ENCODE measurements around the gene POLR1A.

The POLR1A gene

DNA sequence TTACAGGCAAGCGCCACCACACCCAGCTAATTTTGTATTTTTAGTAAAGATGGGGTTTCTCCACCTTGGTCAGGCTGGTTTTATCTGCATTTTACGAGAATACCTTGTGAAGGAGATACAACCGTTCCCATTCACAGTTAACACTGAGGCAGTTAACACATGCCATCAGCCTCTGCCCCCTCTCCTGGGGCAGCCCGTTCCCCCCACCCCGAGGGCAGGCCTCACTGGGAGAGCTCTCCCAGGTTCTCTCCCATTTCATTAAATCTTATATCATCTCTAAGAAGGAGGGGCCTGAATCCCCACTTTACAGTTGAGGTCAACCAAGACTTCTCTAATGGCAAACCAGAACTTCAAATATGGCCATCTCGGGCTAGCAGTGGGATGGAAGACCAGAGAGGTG lies 121.9 kb downstream of the POLR1A start:
- Histone ChIP-seq H3K27me3 (replicated peaks; ENCODE audit: control insufficient read depth, insufficient read depth, low read length, poor library complexity, severe bottlenecking) (no peaks in the 10 kb centered on the region), H3K4me3 (ENCODE audit: insufficient read depth, low read depth, low read length, poor library complexity, severe bottlenecking) (no peak overlapping the region), H3K9me3 (ENCODE audit: control insufficient read depth, low read length) (no peaks in the 10 kb centered on the region), H3K36me3 (ENCODE audit: control insufficient read depth, insufficient read depth, low read length) (no peaks in the 10 kb centered on the region), H3K27ac (ENCODE audit: insufficient read depth, low read length, poor library complexity, severe bottlenecking) (no peak overlapping the region), H3K4me1 (ENCODE audit: control insufficient read depth, insufficient read depth, low read length, poor library complexity, severe bottlenecking) (no peaks in the 10 kb centered on the region)
- DNase-seq: no peak

DNA sequence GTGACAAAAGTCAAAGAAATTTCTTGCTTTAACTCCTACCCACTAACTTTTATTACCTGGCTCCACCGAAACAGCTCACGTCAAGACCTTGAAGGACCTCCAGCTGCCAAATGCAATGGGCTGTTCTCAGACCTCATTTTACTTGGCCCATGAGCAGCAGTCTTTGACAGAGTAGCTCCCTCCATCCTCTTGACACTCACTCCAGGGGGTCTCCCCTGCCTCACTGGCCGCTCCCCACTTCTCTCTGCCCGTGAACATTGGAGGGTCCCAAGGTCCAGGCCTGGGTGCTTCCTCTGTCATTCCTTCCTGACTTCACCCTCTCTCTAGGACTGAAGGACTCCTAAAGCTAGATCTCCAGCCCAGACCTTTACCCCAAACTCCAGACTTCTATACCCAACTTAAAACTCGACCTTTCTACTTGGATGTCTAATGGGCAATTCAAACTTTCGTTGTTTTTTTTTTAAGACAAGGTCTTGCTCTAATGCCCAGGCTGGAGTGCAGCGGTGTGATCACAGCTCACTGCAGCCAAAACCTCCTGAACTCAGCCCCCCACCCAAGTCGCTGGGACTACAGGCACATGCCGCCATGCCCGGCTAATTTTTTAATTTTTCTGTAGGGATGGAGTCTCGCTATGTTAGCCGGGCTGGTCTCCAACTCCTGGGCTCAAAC lies 124.0 kb downstream of the POLR1A start:
- Histone ChIP-seq H3K4me3 (ENCODE audit: insufficient read depth, low read depth, low read length, poor library complexity, severe bottlenecking) (no peak overlapping the region), H3K9me3 (ENCODE audit: control insufficient read depth, low read length) (no peaks in the 10 kb centered on the region), H3K36me3 (ENCODE audit: control insufficient read depth, insufficient read depth, low read length) (no peaks in the 10 kb centered on the region), H3K27me3 (replicated peaks; ENCODE audit: control insufficient read depth, insufficient read depth, low read length, poor library complexity, severe bottlenecking) (no peaks in the 10 kb centered on the region), H3K27ac (ENCODE audit: insufficient read depth, low read length, poor library complexity, severe bottlenecking) (no peak overlapping the region), H3K4me1 (ENCODE audit: control insufficient read depth, insufficient read depth, low read length, poor library complexity, severe bottlenecking) (no peaks in the 10 kb centered on the region)
- DNase-seq: no peak

DNA sequence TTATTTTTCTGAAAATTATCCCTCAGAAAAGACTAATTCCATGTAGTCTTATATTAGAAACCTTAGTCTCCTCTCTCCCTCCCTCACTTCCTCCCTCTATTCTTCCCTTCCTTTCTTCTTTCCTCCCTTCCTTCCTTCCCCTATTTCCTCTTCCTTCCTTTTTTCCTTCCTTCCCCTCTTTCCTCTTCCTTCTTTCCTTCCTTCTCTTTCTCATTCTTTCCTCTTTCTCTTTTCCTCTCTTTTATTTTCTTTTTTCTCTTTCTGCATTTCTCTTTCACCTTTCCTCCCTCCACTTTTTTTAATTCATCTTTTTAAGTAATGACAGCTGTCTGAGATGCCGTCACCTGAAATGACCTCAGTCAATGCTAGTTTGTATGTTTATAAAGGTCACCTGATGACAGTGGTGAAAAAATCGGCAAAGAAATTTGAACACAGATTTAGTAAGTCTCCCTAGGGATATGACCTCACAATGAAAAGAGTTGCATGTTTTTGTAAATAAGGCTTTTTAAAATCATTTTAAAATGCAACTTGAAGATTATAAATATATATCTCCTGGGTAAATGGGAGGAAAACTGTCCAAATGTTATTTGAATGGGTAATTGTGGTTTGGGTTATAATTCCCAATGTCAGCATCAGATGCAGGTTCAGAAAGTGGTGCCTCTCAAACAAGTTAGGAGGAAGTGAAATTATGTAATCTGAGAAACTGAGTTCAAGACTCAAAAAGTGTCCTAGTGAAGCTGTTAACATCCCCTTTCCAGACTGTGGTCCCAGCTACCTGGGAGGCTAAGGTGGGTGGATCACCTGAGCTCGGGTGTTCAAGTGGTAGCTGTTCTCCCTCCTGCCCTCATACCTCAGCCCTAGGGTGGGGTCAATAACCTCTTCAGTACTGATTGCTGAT lies 126.6 kb downstream of the POLR1A start:
- Histone ChIP-seq H3K27ac (ENCODE audit: insufficient read depth, low read length, poor library complexity, severe bottlenecking) (no peak overlapping the region), H3K27me3 (replicated peaks; ENCODE audit: control insufficient read depth, insufficient read depth, low read length, poor library complexity, severe bottlenecking) (no peaks in the 10 kb centered on the region), H3K4me3 (ENCODE audit: insufficient read depth, low read depth, low read length, poor library complexity, severe bottlenecking) (no peak overlapping the region), H3K9me3 (ENCODE audit: control insufficient read depth, low read length) (no peaks in the 10 kb centered on the region), H3K36me3 (ENCODE audit: control insufficient read depth, insufficient read depth, low read length) (no peaks in the 10 kb centered on the region), H3K4me1 (ENCODE audit: control insufficient read depth, insufficient read depth, low read length, poor library complexity, severe bottlenecking) (no peaks in the 10 kb centered on the region)
- DNase-seq: no peak

DNA sequence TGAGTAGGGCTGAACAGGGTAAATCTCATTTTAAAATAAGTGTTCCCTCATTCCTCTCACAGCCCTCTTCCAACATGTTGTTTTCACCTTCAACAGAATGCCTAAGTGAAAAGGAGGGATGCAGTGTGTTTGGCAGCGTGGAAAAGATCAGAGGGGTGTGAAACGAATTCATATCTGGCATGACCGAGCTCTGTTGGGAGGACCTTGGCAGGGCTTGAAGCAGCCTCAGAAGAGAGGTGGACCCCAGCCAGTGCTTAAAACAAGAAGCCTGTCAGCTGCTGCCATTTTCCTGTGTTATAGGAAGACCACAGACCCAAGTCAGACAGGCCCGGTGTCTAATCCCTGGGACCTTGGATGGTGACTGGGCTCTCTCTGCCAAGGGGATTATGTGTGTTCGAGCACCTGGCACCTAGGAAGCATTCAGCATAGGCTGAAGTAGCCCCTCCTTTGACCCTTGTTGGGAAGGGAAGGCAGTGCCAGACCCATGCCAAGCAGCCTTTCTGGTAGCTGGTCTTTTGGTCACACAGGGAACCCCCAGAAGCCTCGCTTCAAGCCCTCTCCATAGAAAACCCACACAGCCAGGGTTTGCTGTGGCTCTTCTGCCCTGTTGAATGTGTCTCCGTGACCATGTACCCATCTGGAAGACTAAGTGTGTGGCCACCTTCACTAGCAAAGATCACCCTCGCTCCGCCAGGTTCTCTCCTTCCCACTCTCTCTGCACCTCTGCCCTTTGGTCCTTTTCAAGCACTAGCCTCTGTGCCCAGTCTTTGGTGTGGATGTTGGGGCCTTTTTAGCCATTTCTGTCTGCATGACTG lies 129.4 kb downstream of the POLR1A start:
- Histone ChIP-seq H3K27ac (ENCODE audit: insufficient read depth, low read length, poor library complexity, severe bottlenecking) (no peak overlapping the region), H3K36me3 (ENCODE audit: control insufficient read depth, insufficient read depth, low read length) (no peaks in the 10 kb centered on the region), H3K27me3 (replicated peaks; ENCODE audit: control insufficient read depth, insufficient read depth, low read length, poor library complexity, severe bottlenecking) (no peaks in the 10 kb centered on the region), H3K4me1 (ENCODE audit: control insufficient read depth, insufficient read depth, low read length, poor library complexity, severe bottlenecking) (no peaks in the 10 kb centered on the region), H3K9me3 (ENCODE audit: control insufficient read depth, low read length) (no peaks in the 10 kb centered on the region), H3K4me3 (ENCODE audit: insufficient read depth, low read depth, low read length, poor library complexity, severe bottlenecking) (no peak overlapping the region)
- DNase-seq: no peak

DNA sequence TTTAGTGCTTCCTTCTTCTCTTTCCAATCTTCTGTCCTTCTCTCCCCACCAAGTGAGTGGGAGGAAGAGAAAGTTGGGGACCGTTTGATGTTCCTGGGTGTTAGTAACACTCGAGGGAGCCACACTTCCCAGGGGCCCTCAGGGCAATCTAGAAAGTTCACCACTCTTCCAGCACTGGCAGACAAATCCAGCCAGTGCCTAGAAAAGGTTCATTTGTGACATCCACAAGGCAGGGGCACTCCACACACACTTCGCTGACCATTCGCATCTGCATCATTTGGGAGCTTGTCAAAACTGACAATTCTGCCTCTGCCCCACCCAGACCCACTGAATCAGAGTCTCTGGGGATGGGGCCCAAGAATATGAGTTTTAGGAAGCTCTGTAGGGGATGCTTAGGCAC lies 130.1 kb downstream of the POLR1A start:
- DNase-seq: no peak
- no peaks in the 10 kb centered on the region for H3K4me1 ChIP-seq (ENCODE audit: control insufficient read depth, insufficient read depth, low read length, poor library complexity, severe bottlenecking)
- H3K27ac ChIP-seq (ENCODE audit: insufficient read depth, low read length, poor library complexity, severe bottlenecking): no peak overlapping the region
- no peaks in the 10 kb centered on the region for H3K36me3 ChIP-seq (ENCODE audit: control insufficient read depth, insufficient read depth, low read length)
- no peaks in the 10 kb centered on the region for H3K27me3 ChIP-seq (replicated peaks; ENCODE audit: control insufficient read depth, insufficient read depth, low read length, poor library complexity, severe bottlenecking)
- H3K9me3 ChIP-seq (ENCODE audit: control insufficient read depth, low read length): no peaks in the 10 kb centered on the region
- H3K4me3 ChIP-seq (ENCODE audit: insufficient read depth, low read depth, low read length, poor library complexity, severe bottlenecking): no peak overlapping the region

DNA sequence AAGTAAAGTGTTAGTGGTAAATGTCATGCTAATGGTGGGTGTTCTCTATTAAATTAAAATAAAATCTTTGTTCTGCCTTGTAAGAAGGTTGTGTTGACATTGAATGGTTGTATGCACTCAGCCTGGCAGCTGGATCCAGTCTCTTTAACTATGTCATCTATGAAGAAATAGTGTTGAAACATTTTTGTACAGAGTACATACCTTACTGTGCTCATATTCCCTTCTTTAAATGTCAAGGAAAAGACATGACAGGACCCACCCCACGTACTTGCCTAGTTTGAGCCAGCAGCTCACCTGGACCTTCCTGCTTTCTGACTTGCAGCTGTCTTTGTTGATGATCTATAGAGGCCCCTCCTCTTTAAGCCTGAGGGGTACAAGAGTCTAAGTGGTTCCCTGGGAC lies 131.3 kb downstream of the POLR1A start:
- Histone ChIP-seq H3K4me3 (ENCODE audit: insufficient read depth, low read depth, low read length, poor library complexity, severe bottlenecking) (no peak overlapping the region), H3K36me3 (ENCODE audit: control insufficient read depth, insufficient read depth, low read length) (no peaks in the 10 kb centered on the region), H3K27me3 (replicated peaks; ENCODE audit: control insufficient read depth, insufficient read depth, low read length, poor library complexity, severe bottlenecking) (no peaks in the 10 kb centered on the region), H3K4me1 (ENCODE audit: control insufficient read depth, insufficient read depth, low read length, poor library complexity, severe bottlenecking) (no peaks in the 10 kb centered on the region), H3K27ac (ENCODE audit: insufficient read depth, low read length, poor library complexity, severe bottlenecking) (no peak overlapping the region), H3K9me3 (ENCODE audit: control insufficient read depth, low read length) (no peaks in the 10 kb centered on the region)
- DNase-seq: no peak

DNA sequence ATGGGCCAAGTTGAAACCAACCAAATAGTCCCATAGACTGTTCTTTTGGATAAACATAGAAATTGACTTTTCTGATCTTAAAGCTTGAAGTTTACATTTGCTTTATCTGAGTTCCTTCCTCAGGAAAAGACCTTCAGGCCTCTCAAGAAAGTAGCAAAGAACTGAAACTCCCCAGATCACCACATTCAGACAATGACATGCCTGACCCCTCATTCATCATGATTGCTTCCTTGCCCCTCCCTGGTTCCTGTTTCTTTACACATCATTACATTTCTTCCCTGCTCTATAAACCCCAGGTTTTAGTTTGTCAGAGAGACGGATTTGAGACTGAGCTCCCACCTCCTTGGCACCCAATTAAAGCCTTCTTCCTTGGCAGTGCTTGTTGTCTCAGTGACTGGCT lies 133.3 kb downstream of the POLR1A start:
- Histone ChIP-seq H3K27ac (ENCODE audit: insufficient read depth, low read length, poor library complexity, severe bottlenecking) (no peak overlapping the region), H3K27me3 (replicated peaks; ENCODE audit: control insufficient read depth, insufficient read depth, low read length, poor library complexity, severe bottlenecking) (no peaks in the 10 kb centered on the region), H3K36me3 (ENCODE audit: control insufficient read depth, insufficient read depth, low read length) (no peaks in the 10 kb centered on the region), H3K4me1 (ENCODE audit: control insufficient read depth, insufficient read depth, low read length, poor library complexity, severe bottlenecking) (no peaks in the 10 kb centered on the region), H3K9me3 (ENCODE audit: control insufficient read depth, low read length) (no peaks in the 10 kb centered on the region), H3K4me3 (ENCODE audit: insufficient read depth, low read depth, low read length, poor library complexity, severe bottlenecking) (no peak overlapping the region)
- DNase-seq: no peak

DNA sequence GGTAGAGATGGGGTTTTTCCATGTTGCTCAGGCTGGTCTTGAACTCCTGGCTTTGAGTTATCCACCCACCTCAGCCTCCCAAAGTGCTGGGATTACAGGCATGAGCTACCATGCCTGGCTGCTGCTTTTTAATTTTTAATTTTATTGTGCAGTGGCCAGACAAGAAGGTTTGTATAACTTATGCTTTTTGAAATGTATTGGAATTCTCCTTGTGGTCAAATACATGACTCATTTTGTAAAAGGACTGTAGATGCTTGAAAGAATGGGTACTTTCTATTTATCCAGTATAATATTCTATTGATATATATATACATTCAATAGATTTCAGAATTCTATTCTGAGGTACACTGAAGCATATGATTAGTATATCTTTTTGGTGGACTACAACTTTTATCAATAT lies 134.3 kb downstream of the POLR1A start:
- DNase-seq: no peak
- Histone ChIP-seq H3K36me3 (ENCODE audit: control insufficient read depth, insufficient read depth, low read length) (no peaks in the 10 kb centered on the region), H3K4me3 (ENCODE audit: insufficient read depth, low read depth, low read length, poor library complexity, severe bottlenecking) (no peak overlapping the region), H3K27ac (ENCODE audit: insufficient read depth, low read length, poor library complexity, severe bottlenecking) (no peak overlapping the region), H3K4me1 (ENCODE audit: control insufficient read depth, insufficient read depth, low read length, poor library complexity, severe bottlenecking) (no peaks in the 10 kb centered on the region), H3K9me3 (ENCODE audit: control insufficient read depth, low read length) (no peaks in the 10 kb centered on the region), H3K27me3 (replicated peaks; ENCODE audit: control insufficient read depth, insufficient read depth, low read length, poor library complexity, severe bottlenecking) (no peaks in the 10 kb centered on the region)

Data from effector memory CD4-positive, alpha-beta T cell (primary cell).